ENCODE results near the gene LCNL1. TPM values are rescaled to one million over a fixed set of nuclear protein-coding genes. Genes with fewer than 3 reads are reported as not detected.

Gene LCNL1
- polyA plus RNA-seq, 1 donor (not counting 4 experiments of a cell fraction or from before 2014, with no cell fraction given) = not detected

DNA sequence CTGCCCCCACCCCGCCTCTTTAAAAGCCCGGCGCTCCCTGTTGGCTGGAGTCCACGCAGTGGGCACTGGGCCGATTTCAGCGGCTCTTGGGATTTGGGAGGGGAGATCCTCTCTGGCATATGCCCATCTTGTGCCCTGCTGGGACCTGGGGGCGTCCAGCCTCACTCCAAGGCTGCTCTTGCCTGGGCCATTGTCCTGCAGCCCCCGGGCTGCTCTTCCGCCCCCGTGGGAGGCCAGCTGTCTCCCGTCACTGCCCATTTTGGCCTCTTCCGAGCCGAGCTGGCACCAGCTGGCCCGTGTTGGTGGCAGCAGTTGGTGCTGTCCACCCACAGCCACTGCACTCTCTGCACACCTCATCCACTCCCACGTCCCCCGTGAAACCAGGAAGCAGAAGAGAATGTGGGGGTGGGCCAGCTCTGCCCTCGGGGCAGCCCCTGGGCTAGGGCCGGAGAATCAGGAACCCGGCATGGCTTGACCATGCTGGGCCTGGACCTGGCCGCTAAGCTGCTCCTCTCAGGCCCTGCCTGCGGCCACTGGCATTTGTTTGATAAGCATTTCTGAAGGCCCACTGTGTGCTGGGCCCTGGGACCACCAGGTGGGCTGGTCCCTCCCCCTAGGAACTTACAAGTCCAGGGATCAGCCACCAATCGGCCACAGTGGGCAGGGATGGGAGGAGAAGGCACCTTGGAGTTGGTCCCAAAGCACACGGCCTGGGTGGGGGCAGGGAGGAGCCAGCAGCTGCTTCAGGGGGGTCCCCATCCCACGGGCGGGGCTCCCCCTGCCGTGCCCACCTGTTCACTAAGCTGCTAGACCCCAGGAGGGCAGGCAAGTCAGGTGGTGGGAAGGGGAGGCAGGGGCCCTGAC lies 35.5 kb upstream of the LCNL1 start:
- no peak for FAIRE-seq
- Histone ChIP-seq H3K9me1 (ENCODE audit: control insufficient read depth, extremely low read depth, insufficient read depth, low read length) (no peaks in the 10 kb centered on the region), H2AFZ (ENCODE audit: control insufficient read depth, low read length) (no peak overlapping the region), H3K27me3 (ENCODE audit: control insufficient read depth, extremely low read depth, insufficient read depth, low read length) (no peaks in the 10 kb centered on the region), H3K4me1 (ENCODE audit: control insufficient read depth, extremely low read depth, insufficient read depth, low read length) (peaks cover 19% of the 10 kb centered on the region), H3K27ac (ENCODE audit: control insufficient read depth, insufficient read depth, low read length) (no peak overlapping the region), H4K20me1 (ENCODE audit: control insufficient read depth, extremely low read depth, insufficient read depth, low read length) (no peaks in the 10 kb centered on the region), H3K9me3 (ENCODE audit: control insufficient read depth, low read depth, low read length) (no peaks in the 10 kb centered on the region), H3K36me3 (ENCODE audit: control insufficient read depth in 2 of 2, extremely low read depth in 1 of 2, insufficient read depth in 2 of 2, low read length in 2 of 2) (peaks cover under 1 to 3% of the 10 kb centered on the region in 2 experiments), H3K4me3 (ENCODE audit: control insufficient read depth in 2 of 3, extremely low read depth in 1 of 3, insufficient read depth in 2 of 3, low read depth in 1 of 3, low read length in 3 of 3) (no peak overlapping the region), H3K4me2 (ENCODE audit: control insufficient read depth, extremely low read depth, insufficient read depth, low read depth, low read length) (no peak overlapping the region), H3K9ac (ENCODE audit: control insufficient read depth, extremely low read depth, insufficient read depth, low read length) (no peak overlapping the region), H3K79me2 (ENCODE audit: control insufficient read depth, insufficient read depth, low read length) (peaks cover 20% of the 10 kb centered on the region)
- no peak for DNase-seq (ENCODE audit: low read depth, low spot score)
- no peak for TF ChIP-seq EZH2 (IDR thresholded peaks at IDR 0.05; ENCODE audit: low read length)
- TF ChIP-seq, protein P1, sequence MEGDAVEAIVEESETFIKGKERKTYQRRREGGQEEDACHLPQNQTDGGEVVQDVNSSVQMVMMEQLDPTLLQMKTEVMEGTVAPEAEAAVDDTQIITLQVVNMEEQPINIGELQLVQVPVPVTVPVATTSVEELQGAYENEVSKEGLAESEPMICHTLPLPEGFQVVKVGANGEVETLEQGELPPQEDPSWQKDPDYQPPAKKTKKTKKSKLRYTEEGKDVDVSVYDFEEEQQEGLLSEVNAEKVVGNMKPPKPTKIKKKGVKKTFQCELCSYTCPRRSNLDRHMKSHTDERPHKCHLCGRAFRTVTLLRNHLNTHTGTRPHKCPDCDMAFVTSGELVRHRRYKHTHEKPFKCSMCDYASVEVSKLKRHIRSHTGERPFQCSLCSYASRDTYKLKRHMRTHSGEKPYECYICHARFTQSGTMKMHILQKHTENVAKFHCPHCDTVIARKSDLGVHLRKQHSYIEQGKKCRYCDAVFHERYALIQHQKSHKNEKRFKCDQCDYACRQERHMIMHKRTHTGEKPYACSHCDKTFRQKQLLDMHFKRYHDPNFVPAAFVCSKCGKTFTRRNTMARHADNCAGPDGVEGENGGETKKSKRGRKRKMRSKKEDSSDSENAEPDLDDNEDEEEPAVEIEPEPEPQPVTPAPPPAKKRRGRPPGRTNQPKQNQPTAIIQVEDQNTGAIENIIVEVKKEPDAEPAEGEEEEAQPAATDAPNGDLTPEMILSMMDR (optimal IDR thresholded peaks at IDR 0.05 in 1 of 3, IDR thresholded peaks at IDR 0.05 in 1 of 3, conservative IDR thresholded peaks at IDR 0.05 in 1 of 3; ENCODE audit: extremely low read depth in 1 of 3, insufficient read depth in 2 of 3, low read length in 3 of 3) = no peak
- dilution Hi-C loops (cut with MboI; ENCODE audit: extremely low pct_ligation_motif_present, low sequenced_read_pairs) = loop anchor here (25.0 kb wide), 1 partner anchor 135 kb away; the partner anchor contains the start of gene RABL6

DNA sequence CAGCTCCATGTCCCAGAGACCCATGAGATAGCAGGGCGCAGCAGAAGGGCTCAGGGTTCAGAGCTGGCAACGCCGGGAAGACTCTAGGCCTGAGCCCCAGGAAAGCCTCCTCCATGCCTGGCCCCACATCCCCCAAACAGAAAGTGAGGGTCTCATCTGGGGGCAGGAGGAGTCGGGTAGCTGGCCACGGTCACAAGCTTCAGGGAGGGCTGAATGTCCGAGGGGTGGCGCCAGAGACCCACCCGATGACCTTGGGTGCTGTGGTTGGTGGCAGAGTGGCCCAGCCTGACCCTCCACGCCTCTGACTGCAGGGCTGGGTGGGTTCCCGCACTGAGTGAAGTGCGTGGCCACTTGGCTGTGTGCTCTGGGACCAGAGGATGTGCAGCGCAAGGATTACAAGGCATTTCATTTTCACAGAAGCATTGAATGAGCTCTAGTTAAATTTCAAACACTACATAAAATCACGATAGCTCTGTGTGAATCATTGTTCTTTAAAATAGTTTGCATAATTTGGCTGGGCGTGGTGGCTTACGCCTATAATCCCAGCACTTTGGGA lies 34.8 kb upstream of the LCNL1 start:
- Histone ChIP-seq H3K9ac (ENCODE audit: control insufficient read depth, extremely low read depth, insufficient read depth, low read length) (no peak overlapping the region), H4K20me1 (ENCODE audit: control insufficient read depth, extremely low read depth, insufficient read depth, low read length) (no peaks in the 10 kb centered on the region), H3K27me3 (ENCODE audit: control insufficient read depth, extremely low read depth, insufficient read depth, low read length) (no peaks in the 10 kb centered on the region), H3K9me1 (ENCODE audit: control insufficient read depth, extremely low read depth, insufficient read depth, low read length) (no peaks in the 10 kb centered on the region), H3K9me3 (ENCODE audit: control insufficient read depth, low read depth, low read length) (no peaks in the 10 kb centered on the region), H2AFZ (ENCODE audit: control insufficient read depth, low read length) (no peak overlapping the region), H3K79me2 (ENCODE audit: control insufficient read depth, insufficient read depth, low read length) (peaks cover 12% of the 10 kb centered on the region), H3K27ac (ENCODE audit: control insufficient read depth, insufficient read depth, low read length) (no peak overlapping the region), H3K4me3 (ENCODE audit: control insufficient read depth in 2 of 3, extremely low read depth in 1 of 3, insufficient read depth in 2 of 3, low read depth in 1 of 3, low read length in 3 of 3) (no peak overlapping the region), H3K4me2 (ENCODE audit: control insufficient read depth, extremely low read depth, insufficient read depth, low read depth, low read length) (no peak overlapping the region), H3K4me1 (ENCODE audit: control insufficient read depth, extremely low read depth, insufficient read depth, low read length) (peaks cover 19% of the 10 kb centered on the region), H3K36me3 (ENCODE audit: control insufficient read depth in 2 of 2, extremely low read depth in 1 of 2, insufficient read depth in 2 of 2, low read length in 2 of 2) (no peaks in the 10 kb centered on the region)
- dilution Hi-C loops (cut with MboI; ENCODE audit: extremely low pct_ligation_motif_present, low sequenced_read_pairs) = loop anchor here (25.0 kb wide), 1 partner anchor 136 kb away; the partner anchor contains the start of gene RABL6
- peak; percentile 17 for FAIRE-seq
- no peak for DNase-seq (ENCODE audit: low read depth, low spot score)
- no peak for TF ChIP-seq EZH2 (IDR thresholded peaks at IDR 0.05; ENCODE audit: low read length)
- TF ChIP-seq, protein P1 (optimal IDR thresholded peaks at IDR 0.05 in 1 of 3, IDR thresholded peaks at IDR 0.05 in 1 of 3, conservative IDR thresholded peaks at IDR 0.05 in 1 of 3; ENCODE audit: extremely low read depth in 1 of 3, insufficient read depth in 2 of 3, low read length in 3 of 3) = peak in 2 of 3 experiments; percentile 12 to 43
